Endothelial cell of umbilical vein (primary cell): ENCODE results near the gene CLEC20A.

ENCODE experiments used
- EZH2 ChIP-seq: IDR thresholded peaks from 2 replicates; pipeline ENCODE4 v1.6.1; 2012; ENCODE audit warnings: borderline replicate concordance, low read depth, mild to moderate bottlenecking, moderate library complexity, low read length, inconsistent platforms; ENCODE audit not compliant: severe bottlenecking
- FOS ChIP-seq: IDR thresholded peaks from 2 replicates; pipeline ENCODE4 v1.6.1; 2011; ENCODE audit warnings: mild to moderate bottlenecking, low read length, moderate library complexity, borderline replicate concordance; ENCODE audit not compliant: insufficient read depth
- GATA2 ChIP-seq: IDR thresholded peaks from 2 replicates; pipeline ENCODE4 v1.7.0; 2011; ENCODE audit warnings: low read depth, mild to moderate bottlenecking, moderate library complexity, mixed read lengths, low read length; ENCODE audit not compliant: insufficient read length, insufficient read depth
- JUN ChIP-seq: IDR thresholded peaks from 2 replicates; pipeline ENCODE4 v1.6.1; 2011; ENCODE audit warnings: borderline replicate concordance, low read depth; ENCODE audit not compliant: insufficient read length, insufficient read depth
- MAX ChIP-seq: IDR thresholded peaks from 2 replicates; pipeline ENCODE4 v1.6.1; 2011; ENCODE audit not compliant: insufficient read depth, insufficient read length
- MYC ChIP-seq: IDR thresholded peaks from one replicate; pipeline ENCODE4 v1.6.1; 2011; ENCODE audit warnings: mild to moderate bottlenecking, low read depth, low read length
- POLR2A ChIP-seq: IDR thresholded peaks from 2 replicates; pipeline ENCODE4 v1.6.1; 2012; ENCODE audit warnings: low read depth, mild to moderate bottlenecking, control low read depth, low read length
- POLR2AphosphoS5 ChIP-seq: IDR thresholded peaks from 2 replicates; pipeline ENCODE4 v1.6.1; 2012; ENCODE audit warnings: low read depth, mild to moderate bottlenecking, control low read depth, low read length, moderate library complexity; ENCODE audit not compliant: insufficient read depth
- TF ChIP-seq, protein P1 (sequence below), 2 donors: IDR thresholded peaks; 1 replicate in 1 of 2; 2 replicates in 1 of 2; pipeline ENCODE4 v1.5.1; 2011; ENCODE audit warnings: low read length in 2 of 2, mild to moderate bottlenecking in 2 of 2, moderate library complexity in 2 of 2, control low read depth in 1 of 2, inconsistent platforms in 1 of 2, low read depth in 1 of 2; ENCODE audit not compliant: insufficient read depth in 1 of 2; ENCODE audit errors: extremely low read depth in 1 of 2

DNA sequence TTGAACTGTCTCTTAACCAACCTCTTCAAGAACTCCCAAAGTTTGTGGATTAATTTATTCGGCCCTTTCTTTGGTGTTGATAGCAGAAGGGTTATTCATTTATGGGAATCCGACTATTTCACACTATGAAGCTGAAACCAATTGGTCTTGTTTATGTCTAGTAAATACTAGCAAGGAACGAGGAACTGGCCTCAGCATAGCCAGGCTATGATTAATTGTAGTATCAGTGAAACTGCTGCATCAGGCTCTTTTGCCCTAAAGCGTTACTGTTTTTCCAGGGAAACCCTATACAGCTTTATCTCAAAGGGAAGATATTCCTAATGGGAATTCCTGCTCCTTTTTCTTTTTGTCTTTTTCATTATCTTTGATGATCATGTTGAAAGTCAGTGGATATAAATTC is 35.1 kb downstream of the CLEC20A start:
- TF ChIP-seq POLR2AphosphoS5: no peak
- TF ChIP-seq, protein P1, sequence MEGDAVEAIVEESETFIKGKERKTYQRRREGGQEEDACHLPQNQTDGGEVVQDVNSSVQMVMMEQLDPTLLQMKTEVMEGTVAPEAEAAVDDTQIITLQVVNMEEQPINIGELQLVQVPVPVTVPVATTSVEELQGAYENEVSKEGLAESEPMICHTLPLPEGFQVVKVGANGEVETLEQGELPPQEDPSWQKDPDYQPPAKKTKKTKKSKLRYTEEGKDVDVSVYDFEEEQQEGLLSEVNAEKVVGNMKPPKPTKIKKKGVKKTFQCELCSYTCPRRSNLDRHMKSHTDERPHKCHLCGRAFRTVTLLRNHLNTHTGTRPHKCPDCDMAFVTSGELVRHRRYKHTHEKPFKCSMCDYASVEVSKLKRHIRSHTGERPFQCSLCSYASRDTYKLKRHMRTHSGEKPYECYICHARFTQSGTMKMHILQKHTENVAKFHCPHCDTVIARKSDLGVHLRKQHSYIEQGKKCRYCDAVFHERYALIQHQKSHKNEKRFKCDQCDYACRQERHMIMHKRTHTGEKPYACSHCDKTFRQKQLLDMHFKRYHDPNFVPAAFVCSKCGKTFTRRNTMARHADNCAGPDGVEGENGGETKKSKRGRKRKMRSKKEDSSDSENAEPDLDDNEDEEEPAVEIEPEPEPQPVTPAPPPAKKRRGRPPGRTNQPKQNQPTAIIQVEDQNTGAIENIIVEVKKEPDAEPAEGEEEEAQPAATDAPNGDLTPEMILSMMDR (IDR thresholded peaks at IDR 0.05; ENCODE audit: extremely low read depth in 1 of 2, insufficient read depth in 1 of 2, low read depth in 1 of 2, low read length in 2 of 2): no peak
- no peak for TF ChIP-seq POLR2A
- TF ChIP-seq MAX: no peak
- no peak for TF ChIP-seq JUN
- TF ChIP-seq EZH2: no peak
- TF ChIP-seq GATA2: no peak
- TF ChIP-seq MYC: no peak
- TF ChIP-seq FOS: no peak
